ENCODE results near the gene DLG4.

The DLG4 gene

GRCh38 chr17:7156342-7156940, 63.2 kb downstream of the DLG4 start:
- DNase-seq (ENCODE audit: low read depth), result no peak

GRCh38 chr17:7147772-7148171, 71.9 kb downstream of the DLG4 start:
- no peak for DNase-seq (ENCODE audit: low read depth)

- no peak for DNase-seq (ENCODE audit: low read depth)
Observed at GRCh38 chr17:7146115-7146514, 73.5 kb downstream of the DLG4 start.

- no peak for DNase-seq (ENCODE audit: low read depth)
Observed at GRCh38 chr17:7144213-7144612, 75.4 kb downstream of the DLG4 start.

- no peak for DNase-seq (ENCODE audit: low read depth)
Observed at GRCh38 chr17:7141824-7142223, 77.8 kb downstream of the DLG4 start.

- no peak for DNase-seq (ENCODE audit: low read depth)
Observed at GRCh38 chr17:7139400-7139799, 80.2 kb downstream of the DLG4 start.

- DNase-seq (ENCODE audit: low read depth), result no peak
Observed at GRCh38 chr17:7138800-7139381, 80.7 kb downstream of the DLG4 start.

GRCh38 chr17:7137171-7137943, 82.3 kb downstream of the DLG4 start:
- no peak for DNase-seq (ENCODE audit: low read depth)

All from activated T-cell treated with anti-CD3 and anti-CD28 coated beads for 1 hour (primary cell).